Liver (tissue), 9 donors: ENCODE results near the gene LHX2. TPM values are rescaled to one million over a fixed set of nuclear protein-coding genes. Genes with fewer than 3 reads are reported as not detected.

ENCODE experiments used
- DNase-seq: peaks from one replicate; pipeline ENCODE4 v3.0.0-alpha.2; 2017; ENCODE audit warnings: low spot score
- H3K27ac ChIP-seq, 2 donors: one replicate each; pipeline ENCODE4 v1.7.0; 2013; ENCODE audit warnings: inconsistent platforms in 2 of 2, low read length in 2 of 2, control low read depth in 1 of 2, low read depth in 1 of 2, mild to moderate bottlenecking in 1 of 2
- H3K27me3 ChIP-seq, 4 donors: one replicate each; pipeline versions ENCODE4 v1.6.1 to v1.7.0; 2013; ENCODE audit warnings: low read length in 3 of 4, inconsistent platforms in 1 of 4, mild to moderate bottlenecking in 1 of 4, moderate library complexity in 1 of 4; ENCODE audit not compliant: control insufficient read depth in 4 of 4, insufficient read depth in 4 of 4
- H3K36me3 ChIP-seq, 4 donors: one replicate each; pipeline versions ENCODE4 v1.6.1 to v1.7.0; 2013; ENCODE audit warnings: low read length in 3 of 4, mild to moderate bottlenecking in 3 of 4, low read depth in 1 of 4, moderate library complexity in 1 of 4; ENCODE audit not compliant: control insufficient read depth in 4 of 4, insufficient read depth in 3 of 4
- H3K4me1 ChIP-seq, 4 donors: one replicate each; pipeline versions ENCODE4 v1.6.1 to v1.7.0; 2013; ENCODE audit warnings: low read length in 3 of 4, mild to moderate bottlenecking in 3 of 4, moderate library complexity in 1 of 4; ENCODE audit not compliant: control insufficient read depth in 4 of 4, insufficient read depth in 4 of 4
- H3K4me3 ChIP-seq, 3 donors: one replicate each; pipeline versions ENCODE4 v1.6.1 to v1.7.0; 2013; ENCODE audit warnings: low read length in 3 of 3, control low read depth in 1 of 3, low read depth in 1 of 3, mild to moderate bottlenecking in 1 of 3
- H3K9ac ChIP-seq, 2 donors: one replicate each; pipeline ENCODE4 v1.7.0; 2013; ENCODE audit warnings: low read length in 2 of 2, mild to moderate bottlenecking in 2 of 2, moderate library complexity in 2 of 2, control low read depth in 1 of 2, low read depth in 1 of 2
- H3K9me3 ChIP-seq, 4 donors: one replicate each; pipeline versions ENCODE4 v1.6.1 to v1.7.0; 2013; ENCODE audit warnings: low read length in 3 of 4; ENCODE audit not compliant: control insufficient read depth in 4 of 4
- ATF3 ChIP-seq: IDR thresholded peaks from 2 replicates; pipeline ENCODE4 v1.6.1; 2016; ENCODE audit warnings: antibody characterized with exemption
- CTCF ChIP-seq: fragments of 150-350 bp; IDR thresholded peaks from 2 replicates; pipeline ENCODE4 v1.5.1; 2017; ENCODE audit warnings: improper control_type of control experiment, low read depth, low read length; ENCODE audit not compliant: missing input control
- EGR1 ChIP-seq, 2 donors: IDR thresholded peaks; 2 replicates each; pipeline ENCODE4 v1.6.1; 2016 to 2018; ENCODE audit warnings: antibody characterized with exemption in 2 of 2, low read depth in 2 of 2
- FOXA1 ChIP-seq: IDR thresholded peaks from 2 replicates; pipeline ENCODE4 v1.6.1; 2016; ENCODE audit warnings: antibody characterized with exemption
- FOXA2 ChIP-seq: IDR thresholded peaks from 2 replicates; pipeline ENCODE4 v1.6.1; 2016; ENCODE audit warnings: antibody characterized with exemption
- HNF4A ChIP-seq, 2 donors: conservative IDR thresholded peaks; 2 replicates each; pipeline ENCODE4 v1.6.1; 2016; ENCODE audit warnings: antibody characterized with exemption in 2 of 2, mild to moderate bottlenecking in 2 of 2
- HNF4G ChIP-seq: IDR thresholded peaks from 2 replicates; pipeline ENCODE4 v1.6.1; 2016; ENCODE audit warnings: antibody characterized with exemption
- JUND ChIP-seq, 2 donors: IDR thresholded peaks; 2 replicates each; pipeline ENCODE4 v1.6.1; 2016; ENCODE audit warnings: antibody characterized with exemption in 2 of 2
- MAX ChIP-seq: IDR thresholded peaks from 2 replicates; pipeline ENCODE4 v1.6.1; 2016; ENCODE audit warnings: antibody characterized with exemption
- NR2F2 ChIP-seq: IDR thresholded peaks from 2 replicates; pipeline ENCODE4 v1.6.1; 2016; ENCODE audit warnings: antibody characterized with exemption
- RAD21 ChIP-seq, 2 donors: IDR thresholded peaks; 2 replicates each; pipeline ENCODE4 v1.6.1; 2016; ENCODE audit warnings: antibody characterized with exemption in 2 of 2, mild to moderate bottlenecking in 2 of 2
- REST ChIP-seq: IDR thresholded peaks from 2 replicates; pipeline ENCODE4 v1.6.1; 2016; ENCODE audit warnings: antibody characterized with exemption, mild to moderate bottlenecking
- RXRA ChIP-seq, 2 donors: IDR thresholded peaks; 2 replicates each; pipeline ENCODE4 v1.6.1; 2017 to 2018; ENCODE audit warnings: antibody characterized with exemption in 2 of 2, mild to moderate bottlenecking in 1 of 2
- SP1 ChIP-seq: IDR thresholded peaks from 2 replicates; pipeline ENCODE4 v1.6.1; 2018; ENCODE audit warnings: antibody characterized with exemption, mild to moderate bottlenecking
- TAF1 ChIP-seq: conservative IDR thresholded peaks from 2 replicates; pipeline ENCODE4 v1.6.1; 2016; ENCODE audit warnings: antibody characterized with exemption, mild to moderate bottlenecking
- ZBTB33 ChIP-seq: IDR thresholded peaks from 2 replicates; pipeline ENCODE4 v1.6.1; 2016; ENCODE audit warnings: antibody characterized with exemption
- WGBS: extraction: QIAGEN DNeasy Blood & Tissue Kit; methylation state at CpG from one replicate; pipeline ENCODE4 v1.1.7; 2013; 5-methylcytosine and 5-hydroxymethylcytosine counted together
- polyA plus RNA-seq, 2 donors: library from polyadenylated mRNA; stranded (reverse) in 1 of 2; unstranded in 1 of 2; fragments of 200-250 nt in 1 of 2; fragments of >200 nt in 1 of 2; fragmentation: Nextera tagmentation in 1 of 2; extraction: Ambion mirVana in 1 of 2; gene quantifications; one replicate each; pipeline versions ENCODE4 v1.2.1 to v1.2.3, GENCODE V29; 2013 to 2015
- total RNA-seq, 2 donors: library from RNA; depleted of rRNA; stranded (reverse); fragments of >200 nt; gene quantifications; one replicate each; pipeline ENCODE4 v1.2.3, GENCODE V29; 2014
- donor health status: healthy.
- donor health status: healthy.
- donor health status: healthy.
- donor health status: healthy.
- donor health status: healthy.

Gene LHX2
- total and polyA plus RNA-seq, 4 donors, result 2.0 to 2.5 (median 2.1) TPM

- peaks cover 21 to 57% (median 34%) of the 10 kb centered on the region in 4 donors for H3K4me1 ChIP-seq
- H3K9ac ChIP-seq, result no peak overlapping the region
- WGBS, result 7% methylated on average over 34 of the region's 34 CpGs
- peak overlapping the region in 2 of 3 donors; percentile 2 to 48 for H3K4me3 ChIP-seq
- H3K27ac ChIP-seq, result peak overlapping the region in 1 of 2 donors; percentile 60
- no peaks in the 10 kb centered on the region for H3K36me3 ChIP-seq
- no peaks in the 10 kb centered on the region for H3K9me3 ChIP-seq
- DNase-seq, result no peak
- H3K27me3 ChIP-seq, result peaks cover 9 to 39% (median 28%) of the 10 kb centered on the region in 4 donors
- no peak for TF ChIP-seq EGR1 (IDR thresholded peaks at IDR 0.05; ENCODE audit: low read depth in 2 of 2)
- no peak for TF ChIP-seq ZBTB33
- no peak for TF ChIP-seq FOXA2
- no peak for TF ChIP-seq TAF1
- TF ChIP-seq CTCF, result no peak
- no peak for TF ChIP-seq NR2F2
- no peak for TF ChIP-seq SP1
These were observed 775 bp upstream of the LHX2 start for GRCh38 chr9:124010665-124011321.

GRCh38 chr9:124012368-124013301 is 1.1 kb downstream of the LHX2 start:
- Histone ChIP-seq H3K27ac (peak overlapping the region in 1 of 2 donors; percentile 35), H3K9me3 (no peaks in the 10 kb centered on the region), H3K4me1 (peaks cover 26 to 68% (median 38%) of the 10 kb centered on the region in 4 donors), H3K36me3 (no peaks in the 10 kb centered on the region), H3K27me3 (peaks cover 6 to 40% (median 26%) of the 10 kb centered on the region in 4 donors), H3K9ac (no peak overlapping the region), H3K4me3 (peak overlapping the region in 2 of 3 donors; percentile 14 to 48)
- WGBS, result 6% methylated on average over 83 of the region's 83 CpGs
- DNase-seq, result no peak
- TF ChIP-seq MAX (no peak), SP1 (no peak), FOXA2 (no peak), NR2F2 (no peak), FOXA1 (no peak), RXRA (IDR thresholded peaks at IDR 0.05) (no peak), JUND (IDR thresholded peaks at IDR 0.05) (no peak), CTCF (no peak), ZBTB33 (no peak), HNF4G (no peak), ATF3 (no peak), HNF4A (conservative IDR thresholded peaks at IDR 0.05) (no peak), RAD21 (IDR thresholded peaks at IDR 0.05) (no peak), EGR1 (IDR thresholded peaks at IDR 0.05; ENCODE audit: low read depth in 2 of 2) (no peak), TAF1 (no peak), REST (no peak)
